GM19238 (cell line): Measurements from ENCODE around the gene ARHGAP8.
"Not testable (repeated sequence)": the region's sequence is repeated elsewhere in the genome, so short reads cannot be mapped to it uniquely, and the experiment has no call there.

Source experiments
- DNase-seq: peaks from one replicate; pipeline ENCODE4 v3.0.0; 2011; ENCODE audit warnings: low spot score; ENCODE audit not compliant: insufficient read length

The ARHGAP8 gene

GRCh38 chr22:44825310-44826150 lies 73.2 kb downstream of the ARHGAP8 start:
- no peak for DNase-seq

DNA sequence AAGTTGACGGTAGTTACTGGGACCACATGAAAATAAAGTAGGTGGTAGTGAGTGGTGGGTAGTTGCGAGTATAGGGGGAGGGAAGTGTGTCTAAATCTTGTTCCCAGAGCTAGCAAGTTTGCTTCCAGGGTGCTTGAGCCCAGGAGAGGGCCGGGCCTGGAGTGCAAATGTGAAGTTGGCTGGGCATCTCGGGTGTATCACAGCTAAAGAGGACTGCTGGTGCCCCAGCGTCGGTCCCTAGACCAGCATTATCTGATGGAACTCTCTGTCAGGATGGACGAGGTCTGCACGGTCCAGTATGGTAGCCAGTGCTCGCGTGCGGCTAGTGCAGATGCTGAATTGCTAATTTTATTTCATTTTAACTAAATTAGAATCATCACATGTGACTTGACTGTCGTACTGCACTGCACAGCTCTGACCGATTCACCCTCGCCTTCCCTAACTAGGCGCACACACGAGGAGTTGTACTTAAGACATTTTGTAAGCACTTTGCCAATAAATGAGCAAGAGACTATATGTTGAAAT lies 75.4 kb downstream of the ARHGAP8 start:
- no peak for DNase-seq

DNA sequence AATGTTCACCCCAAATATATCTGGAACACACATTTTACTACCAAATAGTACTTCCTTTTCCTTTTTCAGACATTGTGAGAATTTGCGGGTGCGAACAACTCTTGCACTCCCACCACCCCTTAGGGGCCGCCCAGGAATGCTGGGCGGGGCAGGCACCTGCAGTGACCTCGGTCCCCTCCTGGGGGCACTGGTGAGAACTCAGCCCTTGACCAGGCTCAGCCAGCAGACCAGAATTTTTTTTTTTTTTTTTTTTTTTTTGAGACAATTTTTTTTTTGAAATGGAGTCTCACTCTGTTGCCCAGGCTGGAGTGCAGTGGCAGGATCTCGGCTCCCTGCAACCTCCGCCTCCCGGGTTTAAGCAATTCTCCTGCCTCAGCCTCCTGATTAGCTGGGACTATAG lies 75.8 kb downstream of the ARHGAP8 start:
- no peak for DNase-seq

DNA sequence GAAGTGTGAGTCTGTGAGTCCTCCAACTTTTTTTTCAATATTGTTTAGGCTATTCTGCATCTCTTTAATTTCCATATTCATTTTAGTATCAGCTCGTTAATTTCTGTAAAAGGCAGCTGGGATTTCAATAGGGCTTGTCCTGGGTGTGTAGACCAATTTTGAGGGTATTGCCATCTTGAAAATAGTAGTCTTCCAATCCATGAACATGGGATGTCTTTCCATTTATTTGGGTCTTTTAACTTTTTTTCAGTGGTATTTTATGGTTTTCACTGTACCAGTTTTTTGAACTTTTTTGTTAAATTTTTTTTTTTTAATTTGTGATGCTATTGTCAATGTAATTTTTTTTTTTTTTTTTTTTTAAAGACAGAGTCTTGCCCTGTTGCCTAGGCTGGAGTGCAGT lies 79.5 kb downstream of the ARHGAP8 start:
- DNase-seq: no peak

DNA sequence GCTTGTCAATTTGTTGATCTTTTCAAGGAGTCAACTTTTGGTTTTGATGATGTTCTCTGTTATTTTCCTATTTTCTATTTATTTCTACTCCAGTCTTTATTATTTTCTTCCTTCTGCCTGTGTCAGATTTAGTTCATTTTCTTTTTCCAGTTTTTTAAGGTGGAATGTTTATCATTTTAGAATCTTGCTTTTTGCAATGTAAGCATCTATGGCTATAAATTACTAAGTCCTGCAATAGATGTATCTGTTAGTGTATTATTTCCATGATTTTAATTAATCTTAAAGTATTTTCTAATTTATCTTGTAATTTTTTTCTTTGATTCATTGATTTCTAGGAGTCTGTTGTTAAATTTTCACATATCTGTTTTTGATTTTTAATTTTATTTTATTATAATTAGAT lies 81.7 kb downstream of the ARHGAP8 start:
- no peak for DNase-seq

- DNase-seq: no peak
Measured at GRCh38 chr22:44837481-44837880, 85.1 kb downstream of the ARHGAP8 start.

GRCh38 chr22:44838316-44839016 lies 86.1 kb downstream of the ARHGAP8 start:
- DNase-seq: no peak

GRCh38 chr22:44839061-44839460 lies 86.7 kb downstream of the ARHGAP8 start:
- no peak for DNase-seq

- DNase-seq: no peak
Measured at GRCh38 chr22:44839721-44840120, 87.3 kb downstream of the ARHGAP8 start.

DNA sequence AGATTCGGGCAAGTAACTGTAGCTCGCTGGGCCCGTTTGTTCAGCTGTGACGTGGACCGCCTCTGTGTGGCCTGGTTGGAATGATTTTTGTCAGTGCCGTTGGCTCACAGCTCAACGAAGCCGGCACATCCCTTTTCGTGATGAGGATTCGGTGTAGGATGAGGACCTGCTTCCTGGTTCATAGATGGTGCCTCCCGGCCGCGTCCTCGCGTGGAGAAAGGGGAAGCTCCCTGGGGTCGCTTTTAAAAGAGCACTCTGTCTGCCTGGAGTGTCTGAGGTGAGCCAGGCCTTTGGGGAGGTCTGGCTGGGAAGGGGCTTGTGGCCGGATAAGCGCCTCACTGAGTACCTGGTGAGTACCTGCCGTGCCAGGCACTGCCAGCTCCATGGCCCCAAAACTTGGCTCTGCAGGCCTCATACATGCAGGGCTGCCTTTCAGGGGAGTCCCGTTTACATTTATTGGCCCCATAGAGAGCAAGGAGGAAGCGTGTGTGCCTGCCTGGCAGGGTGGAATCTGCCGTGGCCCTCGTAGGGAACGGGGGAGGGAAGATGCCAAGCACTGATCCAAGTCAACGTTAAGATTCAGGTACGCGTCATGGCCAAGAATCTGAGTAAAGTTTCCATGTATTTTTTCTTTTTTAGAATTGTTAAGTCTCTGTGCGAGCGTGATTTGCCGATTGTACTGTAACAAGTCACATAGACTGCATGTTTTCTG lies 88.4 kb downstream of the ARHGAP8 start:
- DNase-seq: no peak

DNA sequence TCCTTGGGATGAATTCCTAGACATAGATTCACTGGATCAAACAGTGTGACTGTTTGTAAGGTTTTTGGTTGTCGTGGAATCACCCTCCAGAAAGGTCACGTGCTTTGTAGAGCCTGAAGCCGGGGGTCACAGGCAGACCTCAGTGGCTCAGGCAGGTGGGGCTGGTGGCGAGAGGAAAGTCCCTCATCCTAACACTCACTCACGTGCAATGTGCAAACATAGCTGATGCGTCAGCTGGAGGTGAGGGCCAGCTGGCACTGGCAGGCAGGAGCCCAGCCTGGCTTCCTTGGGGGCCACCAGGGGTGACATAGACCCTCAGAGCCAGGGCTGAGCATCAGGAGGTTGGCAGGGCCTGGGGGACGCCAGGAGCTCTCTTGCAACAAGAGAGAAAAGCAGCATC lies 90.0 kb downstream of the ARHGAP8 start:
- no peak for DNase-seq

- no peak for DNase-seq
Measured at GRCh38 chr22:44845191-44845590, 92.8 kb downstream of the ARHGAP8 start.

- no peak for DNase-seq
Measured at GRCh38 chr22:44845796-44846720, 93.7 kb downstream of the ARHGAP8 start.

DNA sequence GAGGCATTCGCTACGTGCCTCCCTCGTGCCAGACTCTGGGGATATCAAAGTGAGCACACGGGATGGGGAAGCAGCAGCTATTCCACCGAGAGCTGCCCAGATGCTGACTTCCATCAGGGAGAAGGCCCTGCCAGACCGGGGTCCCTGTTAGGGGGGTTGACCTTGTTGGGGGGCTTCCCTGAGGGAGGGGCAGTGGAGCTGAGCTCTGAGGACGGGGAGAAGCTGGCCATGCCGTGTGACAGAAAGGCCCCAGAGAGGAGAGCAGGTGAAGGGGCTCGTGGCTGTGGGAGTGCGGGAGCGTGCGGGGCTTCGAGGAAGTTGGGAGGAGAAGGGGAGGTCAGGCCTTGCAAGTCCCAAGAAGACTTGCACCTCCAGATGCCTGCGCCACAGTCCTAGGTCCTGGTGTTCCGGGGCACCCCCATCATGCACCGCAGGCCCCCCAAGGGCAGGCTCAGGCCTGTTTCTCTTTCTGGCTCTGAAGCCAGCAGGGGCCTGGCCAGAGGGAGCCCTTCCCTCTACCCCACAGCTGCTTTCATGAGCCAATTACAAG lies 94.4 kb downstream of the ARHGAP8 start:
- DNase-seq: no peak

DNA sequence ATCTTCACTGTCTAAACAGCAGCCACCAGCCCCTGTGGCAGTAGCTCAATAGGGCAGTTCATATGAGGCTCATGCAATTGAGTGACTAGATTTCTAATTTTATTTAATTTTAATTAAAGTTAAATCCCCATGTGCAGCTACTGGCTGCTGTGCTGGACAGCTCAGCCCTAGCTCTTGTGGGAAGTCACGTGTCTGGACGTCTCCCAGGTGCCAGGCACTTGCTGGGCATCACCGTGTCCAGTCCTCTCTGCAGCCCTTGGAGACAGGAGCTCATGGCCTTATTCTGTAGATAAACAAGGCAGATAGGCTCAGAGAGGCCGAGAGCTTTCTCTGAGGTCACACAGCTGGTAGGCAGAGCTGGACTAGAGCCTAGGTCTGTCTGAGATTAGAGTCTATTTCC lies 95.0 kb downstream of the ARHGAP8 start:
- DNase-seq: no peak

- DNase-seq: no peak
Measured at GRCh38 chr22:44847892-44848291, 95.5 kb downstream of the ARHGAP8 start.

DNA sequence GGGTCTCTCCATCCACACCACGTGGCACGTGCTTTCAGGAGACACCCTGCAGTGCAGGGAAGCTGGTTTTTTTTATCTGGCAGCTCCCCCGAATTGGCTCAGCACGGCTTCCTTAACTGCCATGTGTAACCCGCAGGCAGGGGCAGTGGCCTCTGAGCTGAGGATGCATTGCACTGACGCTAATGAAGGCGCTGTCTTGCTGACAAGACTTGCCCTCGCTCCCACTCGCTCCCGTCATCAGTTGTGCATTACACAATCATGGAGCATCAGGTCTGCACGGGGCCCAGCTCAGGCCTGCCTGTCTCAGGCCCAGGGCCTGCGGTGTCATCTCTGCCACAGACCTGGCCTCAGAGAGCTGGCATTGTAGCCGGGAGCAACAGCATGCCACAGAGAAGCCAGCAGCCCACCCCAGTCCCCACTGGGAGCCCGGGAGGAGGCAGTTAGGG lies 95.9 kb downstream of the ARHGAP8 start:
- no peak for DNase-seq

DNA sequence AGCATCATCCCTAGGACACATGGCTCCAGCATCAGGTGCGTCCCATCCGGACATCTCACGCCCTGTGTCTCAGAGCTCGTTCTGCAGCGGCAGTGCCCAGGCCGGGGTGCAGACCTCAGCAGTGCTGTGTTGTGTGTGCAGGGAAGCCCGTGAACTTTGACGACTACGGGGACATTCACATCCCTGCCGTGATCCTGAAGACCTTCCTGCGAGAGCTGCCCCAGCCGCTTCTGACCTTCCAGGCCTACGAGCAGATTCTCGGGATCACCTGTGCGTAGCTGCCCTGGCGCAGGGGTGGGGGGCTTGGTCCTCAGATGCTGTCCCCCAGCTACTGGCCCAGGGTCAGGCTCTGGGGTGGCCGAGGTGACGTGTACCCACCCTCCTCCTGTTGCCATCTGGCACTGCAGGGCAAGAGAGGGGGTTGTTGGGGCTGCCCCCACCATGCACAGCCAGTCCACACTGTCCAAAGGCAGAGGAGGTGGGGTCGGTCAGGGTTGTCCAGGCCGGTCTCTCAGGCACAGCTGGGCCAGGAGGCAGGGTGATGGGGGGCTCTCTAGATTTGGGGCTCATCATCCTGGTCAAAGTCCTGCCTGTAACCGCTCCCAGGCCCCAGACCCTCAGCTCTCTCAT lies 96.5 kb downstream of the ARHGAP8 start:
- no peak for DNase-seq

DNA sequence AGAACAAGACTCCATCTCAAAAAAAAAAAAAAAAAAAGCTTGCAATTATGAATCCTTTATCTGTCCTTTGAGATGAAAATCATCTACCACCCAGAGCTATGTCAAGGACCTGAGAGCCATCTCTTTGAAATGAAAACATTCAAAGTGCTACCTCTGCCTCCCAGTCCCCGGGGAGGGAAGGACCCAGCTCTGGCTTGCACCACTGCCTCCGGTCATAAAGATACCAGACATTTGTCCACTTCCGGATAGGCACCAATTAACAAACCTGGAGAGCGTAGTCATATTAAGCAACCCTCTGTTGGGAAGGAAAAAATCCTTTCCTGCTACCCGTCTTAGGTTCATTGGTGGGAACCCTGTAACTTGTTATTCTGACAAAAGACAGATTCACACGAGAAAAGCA lies 98.6 kb downstream of the ARHGAP8 start:
- DNase-seq: no peak

DNA sequence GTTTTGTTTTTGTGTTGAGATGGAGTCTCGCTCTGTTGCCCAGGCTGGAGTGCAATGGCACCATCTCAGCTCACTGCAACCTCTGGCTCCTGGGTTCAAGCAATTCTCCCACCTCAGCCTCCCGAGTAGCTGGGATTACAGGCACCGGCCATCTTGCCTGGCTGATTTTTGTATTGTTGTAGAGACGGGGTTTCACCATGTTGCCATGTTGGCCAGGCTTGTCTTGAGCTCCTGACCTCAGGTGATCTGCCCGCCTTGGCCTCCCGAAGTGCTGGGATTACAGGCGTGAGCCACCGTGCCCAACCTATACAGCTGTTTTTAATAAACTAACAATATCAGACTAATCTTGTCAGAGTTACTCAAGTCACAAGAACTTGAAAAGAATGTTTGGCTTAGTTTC lies 102.3 kb downstream of the ARHGAP8 start:
- not testable (repeated sequence) for DNase-seq
